DOHH2 (cell line): ENCODE results near the gene TACC2.

Experiments used
- H3F3A ChIP-seq: fragments of 200-600 bp; sonication (generic), shearing (Covaris generic); 2 replicates; pipeline ENCODE4 v1.6.0; 2016; ENCODE audit warnings: antibody characterized with exemption, mild to moderate bottlenecking; ENCODE audit not compliant: control insufficient read depth, insufficient read depth
- H3K27ac ChIP-seq: fragments of 200-600 bp; sonication (generic); 2 replicates; pipeline ENCODE4 v1.5.1; 2014; ENCODE audit warnings: low read depth, mild to moderate bottlenecking, low read length, moderate library complexity
- H3K27me3 ChIP-seq: fragments of 200-600 bp; sonication (generic); 2 replicates; pipeline ENCODE4 v1.6.1; 2014; ENCODE audit warnings: mild to moderate bottlenecking, low read length, mixed read lengths; ENCODE audit not compliant: control insufficient read depth
- H3K36me3 ChIP-seq: fragments of 200-600 bp; sonication (generic); 2 replicates; pipeline ENCODE4 v1.6.1; 2014; ENCODE audit warnings: mild to moderate bottlenecking, low read length, moderate library complexity, mixed read lengths; ENCODE audit not compliant: control insufficient read depth
- H3K4me1 ChIP-seq: fragments of 200-600 bp; sonication (generic); 2 replicates; pipeline ENCODE4 v1.6.1; 2014; ENCODE audit warnings: mild to moderate bottlenecking, low read length, mixed read lengths; ENCODE audit not compliant: control insufficient read depth
- H3K4me2 ChIP-seq: fragments of 200-600 bp; sonication (generic); 2 replicates; pipeline ENCODE4 v1.6.0; 2014; ENCODE audit warnings: mild to moderate bottlenecking, low read length, moderate library complexity
- H3K4me3 ChIP-seq: fragments of 200-600 bp; sonication (generic); 2 replicates; pipeline ENCODE4 v1.5.1; 2014; ENCODE audit warnings: mild to moderate bottlenecking, low read length, mixed read lengths
- H3K79me2 ChIP-seq: fragments of 200-600 bp; sonication (generic); 2 replicates; pipeline ENCODE4 v1.6.1; 2014; ENCODE audit warnings: mild to moderate bottlenecking, low read length, mixed read lengths; ENCODE audit not compliant: control insufficient read depth
- H3K9me2 ChIP-seq: fragments of 200-600 bp; sonication (generic); replicated peaks from 2 replicates; pipeline ENCODE4 v1.6.1; 2014; ENCODE audit warnings: mild to moderate bottlenecking, low read length, mixed read lengths; ENCODE audit not compliant: control insufficient read depth
- H3K9me3 ChIP-seq: fragments of 200-600 bp; sonication (generic); 2 replicates; pipeline ENCODE4 v1.6.1; 2014; ENCODE audit warnings: antibody characterized with exemption, low read length, mixed read lengths; ENCODE audit not compliant: control insufficient read depth, insufficient read depth
- H4K20me1 ChIP-seq: fragments of 200-600 bp; sonication (generic); 2 replicates; pipeline ENCODE4 v1.6.0; 2014; ENCODE audit warnings: low read depth, mild to moderate bottlenecking, antibody characterized with exemption, low read length, moderate library complexity; ENCODE audit not compliant: control insufficient read depth, insufficient read depth
- EZH2phosphoT487 ChIP-seq: fragments of 200-600 bp; sonication (generic); IDR thresholded peaks from 2 replicates; pipeline ENCODE4 v1.6.1; 2017; ENCODE audit warnings: borderline replicate concordance, mild to moderate bottlenecking, antibody characterized with exemption, low read length, moderate library complexity, mixed read lengths
- TF ChIP-seq, protein P1 (sequence below): fragments of 200-600 bp; sonication (generic); IDR thresholded peaks from one replicate; pipeline ENCODE4 v1.5.1; 2014; ENCODE audit warnings: antibody characterized with exemption, mild to moderate bottlenecking, low read depth, low read length; ENCODE audit not compliant: poor library complexity, severe bottlenecking

Gene TACC2

DNA sequence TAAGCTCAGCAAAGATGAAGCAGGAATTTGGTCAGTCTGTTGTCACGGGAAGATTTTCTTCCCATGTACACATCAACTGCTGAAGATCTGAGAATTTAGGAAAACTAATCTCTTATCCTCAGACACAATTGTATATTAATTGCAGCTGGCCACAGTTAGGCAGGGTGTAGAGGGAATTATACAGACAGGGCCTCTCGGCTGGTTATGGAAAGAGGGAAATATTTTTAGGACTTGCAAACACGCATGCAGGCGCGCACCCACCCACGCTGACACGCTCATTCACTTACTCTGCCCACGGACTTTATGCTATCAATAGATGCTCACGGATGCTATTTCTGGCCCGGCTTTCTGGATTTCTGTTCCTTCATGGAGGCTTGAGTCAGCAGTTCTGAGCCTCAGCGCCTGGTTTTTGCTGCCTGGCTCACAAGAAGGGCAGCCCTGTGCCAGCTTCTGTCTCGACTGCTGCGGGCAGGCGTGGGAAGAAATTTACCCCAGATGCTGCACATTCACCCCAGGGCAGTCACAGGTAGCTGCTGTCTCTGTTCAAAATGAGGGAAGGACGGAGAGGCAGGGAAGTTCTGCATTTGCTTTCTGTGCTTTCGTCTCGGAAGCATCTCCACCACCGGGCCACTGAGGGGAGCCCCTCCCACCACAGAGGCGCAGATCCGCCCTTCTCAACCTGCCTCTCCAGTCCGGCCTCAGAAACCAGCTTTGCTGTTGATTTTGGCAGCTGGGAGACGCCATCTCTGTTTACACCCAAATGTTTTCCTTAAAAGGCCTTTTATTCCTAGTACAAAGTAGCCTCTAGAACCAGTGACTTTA lies 165.8 kb downstream of the TACC2 start:
- Histone ChIP-seq H3K27ac (no peak overlapping the region), H3K4me3 (no peak overlapping the region)

DNA sequence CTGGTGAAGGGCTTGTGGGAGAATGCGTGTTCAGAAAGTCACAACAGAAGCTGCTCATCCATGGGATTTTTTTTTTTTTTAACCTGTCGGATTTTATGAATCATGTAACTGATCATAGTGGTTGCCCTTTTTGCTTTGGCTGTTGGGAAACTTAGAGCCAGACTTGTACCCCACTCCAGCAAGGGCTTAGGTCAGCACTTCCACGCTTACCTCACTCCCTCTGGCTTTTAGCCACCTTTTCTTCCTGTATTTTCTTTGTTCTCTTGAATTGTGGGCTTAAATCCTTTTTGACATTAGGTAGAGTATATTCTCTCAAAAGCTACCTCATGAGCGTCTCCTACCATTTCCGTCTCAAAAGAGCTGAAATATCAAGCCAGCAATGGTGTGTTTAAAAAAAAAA lies 168.5 kb downstream of the TACC2 start:
- TF ChIP-seq, protein P1, sequence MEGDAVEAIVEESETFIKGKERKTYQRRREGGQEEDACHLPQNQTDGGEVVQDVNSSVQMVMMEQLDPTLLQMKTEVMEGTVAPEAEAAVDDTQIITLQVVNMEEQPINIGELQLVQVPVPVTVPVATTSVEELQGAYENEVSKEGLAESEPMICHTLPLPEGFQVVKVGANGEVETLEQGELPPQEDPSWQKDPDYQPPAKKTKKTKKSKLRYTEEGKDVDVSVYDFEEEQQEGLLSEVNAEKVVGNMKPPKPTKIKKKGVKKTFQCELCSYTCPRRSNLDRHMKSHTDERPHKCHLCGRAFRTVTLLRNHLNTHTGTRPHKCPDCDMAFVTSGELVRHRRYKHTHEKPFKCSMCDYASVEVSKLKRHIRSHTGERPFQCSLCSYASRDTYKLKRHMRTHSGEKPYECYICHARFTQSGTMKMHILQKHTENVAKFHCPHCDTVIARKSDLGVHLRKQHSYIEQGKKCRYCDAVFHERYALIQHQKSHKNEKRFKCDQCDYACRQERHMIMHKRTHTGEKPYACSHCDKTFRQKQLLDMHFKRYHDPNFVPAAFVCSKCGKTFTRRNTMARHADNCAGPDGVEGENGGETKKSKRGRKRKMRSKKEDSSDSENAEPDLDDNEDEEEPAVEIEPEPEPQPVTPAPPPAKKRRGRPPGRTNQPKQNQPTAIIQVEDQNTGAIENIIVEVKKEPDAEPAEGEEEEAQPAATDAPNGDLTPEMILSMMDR, result no peak
- no peak for TF ChIP-seq EZH2phosphoT487
- Histone ChIP-seq H3K4me3 (no peak overlapping the region), H3K9me3 (no peaks in the 10 kb centered on the region), H3K27me3 (peaks cover 7% of the 10 kb centered on the region), H3F3A (no peaks in the 10 kb centered on the region), H4K20me1 (no peaks in the 10 kb centered on the region), H3K9me2 (no peaks in the 10 kb centered on the region), H3K36me3 (no peaks in the 10 kb centered on the region), H3K27ac (no peak overlapping the region), H3K4me1 (no peaks in the 10 kb centered on the region), H3K79me2 (no peaks in the 10 kb centered on the region), H3K4me2 (no peak overlapping the region)

More for the DNA sequence above, 165.8 kb downstream of the TACC2 start:
- Histone ChIP-seq H3K27me3 (peaks cover 6% of the 10 kb centered on the region), H3K9me3 (no peaks in the 10 kb centered on the region), H3K9me2 (no peaks in the 10 kb centered on the region), H3K79me2 (no peaks in the 10 kb centered on the region), H3K4me2 (no peak overlapping the region), H3K36me3 (no peaks in the 10 kb centered on the region), H3K4me1 (no peaks in the 10 kb centered on the region), H4K20me1 (no peaks in the 10 kb centered on the region), H3F3A (no peaks in the 10 kb centered on the region)
- TF ChIP-seq EZH2phosphoT487, result no peak
- TF ChIP-seq, protein P1, result no peak

DNA sequence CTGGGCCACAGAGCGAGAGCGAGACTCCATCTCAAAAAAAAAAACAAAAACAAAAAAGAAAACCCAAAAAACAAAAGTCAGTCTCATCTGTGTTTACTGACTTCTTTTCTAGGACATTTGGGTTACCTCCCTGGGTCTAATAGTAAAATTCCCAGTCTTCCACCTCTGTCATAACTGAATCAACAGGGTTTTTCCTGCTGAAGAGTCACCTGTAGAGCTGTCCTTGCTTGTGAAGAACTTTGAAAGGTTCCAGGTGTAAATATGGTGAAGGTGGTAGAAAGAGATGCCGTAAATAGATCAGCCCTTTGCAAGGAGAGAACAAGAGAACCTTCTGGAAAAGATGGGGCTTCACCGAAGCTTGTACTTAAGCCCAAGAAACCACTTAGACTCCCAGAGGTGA lies 169.4 kb downstream of the TACC2 start:
- Histone ChIP-seq H3K4me2 (no peak overlapping the region), H3K79me2 (no peaks in the 10 kb centered on the region), H3K27ac (no peak overlapping the region), H3K4me1 (no peaks in the 10 kb centered on the region), H3K9me2 (no peaks in the 10 kb centered on the region), H3K27me3 (peaks cover 7% of the 10 kb centered on the region), H3F3A (no peaks in the 10 kb centered on the region), H3K36me3 (no peaks in the 10 kb centered on the region), H3K9me3 (no peaks in the 10 kb centered on the region), H3K4me3 (no peak overlapping the region), H4K20me1 (no peaks in the 10 kb centered on the region)
- TF ChIP-seq EZH2phosphoT487, result no peak
- TF ChIP-seq, protein P1, result no peak
